Keratinocyte (primary cell): ENCODE results near the gene TREH. TPM values are rescaled to one million over a fixed set of nuclear protein-coding genes. Genes with fewer than 3 reads are reported as not detected.

ENCODE experiments used
- DNase-seq: peaks from one replicate; pipeline ENCODE4 v3.0.0-alpha.2; 2011; ENCODE audit warnings: low read depth, missing footprints, low spot score
- FAIRE-seq: peaks from 2 replicates; lab custom pipeline; 2011; peaks lifted over from hg19 to GRCh38; lab: Jason Lieb, UNC
- H2AFZ ChIP-seq: 2 replicates; pipeline ENCODE4 v1.6.0; 2012; ENCODE audit warnings: low read length, control low read depth, inconsistent platforms; ENCODE audit not compliant: control insufficient read depth
- H3K27ac ChIP-seq: 2 replicates; pipeline ENCODE4 v1.5.1; 2011; ENCODE audit warnings: low read length; ENCODE audit not compliant: control insufficient read depth, insufficient read depth
- H3K27me3 ChIP-seq: 3 replicates; pipeline ENCODE4 v1.6.0; 2011; ENCODE audit warnings: low read length; ENCODE audit not compliant: control insufficient read depth, insufficient read depth; ENCODE audit errors: extremely low read depth
- H3K36me3 ChIP-seq, 2 experiments: 2 replicates in 1 of 2; 3 replicates in 1 of 2; pipeline ENCODE4 v1.5.1; 2011; ENCODE audit warnings: low read length in 2 of 2, mild to moderate bottlenecking in 1 of 2; ENCODE audit not compliant: control insufficient read depth in 2 of 2, insufficient read depth in 2 of 2; ENCODE audit errors: extremely low read depth in 1 of 2
- H3K4me1 ChIP-seq: 3 replicates; pipeline ENCODE4 v1.5.1; 2011; ENCODE audit warnings: low read length; ENCODE audit not compliant: control insufficient read depth, insufficient read depth; ENCODE audit errors: extremely low read depth
- H3K4me2 ChIP-seq: 3 replicates; pipeline ENCODE4 v1.6.0; 2011; ENCODE audit warnings: low read depth, low read length; ENCODE audit not compliant: control insufficient read depth, insufficient read depth; ENCODE audit errors: extremely low read depth
- H3K4me3 ChIP-seq, 3 experiments: fragments of 200-600 bp in 1 of 3; sonication (generic) in 1 of 3; 2 replicates in 2 of 3; 3 replicates in 1 of 3; pipeline ENCODE4 v1.5.1; 2011 to 2016; ENCODE audit warnings: low read length in 3 of 3, mild to moderate bottlenecking in 3 of 3, control low read depth in 2 of 3, inconsistent platforms in 1 of 3, low read depth in 1 of 3, mixed read lengths in 1 of 3, mixed run types in 1 of 3, moderate library complexity in 1 of 3; ENCODE audit not compliant: control insufficient read depth in 2 of 3, insufficient read depth in 2 of 3; ENCODE audit errors: extremely low read depth in 1 of 3
- H3K79me2 ChIP-seq: 2 replicates; pipeline ENCODE4 v1.6.0; 2012; ENCODE audit warnings: low read length; ENCODE audit not compliant: control insufficient read depth, insufficient read depth
- H3K9ac ChIP-seq: 3 replicates; pipeline ENCODE4 v1.6.0; 2011; ENCODE audit warnings: low read length; ENCODE audit not compliant: control insufficient read depth, insufficient read depth; ENCODE audit errors: extremely low read depth
- H3K9me1 ChIP-seq: 3 replicates; pipeline ENCODE4 v1.6.0; 2011; ENCODE audit warnings: low read length; ENCODE audit not compliant: control insufficient read depth, insufficient read depth; ENCODE audit errors: extremely low read depth
- H3K9me3 ChIP-seq: 2 replicates; pipeline ENCODE4 v1.5.1; 2012; ENCODE audit warnings: low read depth, low read length; ENCODE audit not compliant: control insufficient read depth
- H4K20me1 ChIP-seq: 3 replicates; pipeline ENCODE4 v1.6.0; 2011; ENCODE audit warnings: low read length; ENCODE audit not compliant: control insufficient read depth, insufficient read depth; ENCODE audit errors: extremely low read depth
- EZH2 ChIP-seq: IDR thresholded peaks from one replicate; pipeline ENCODE4 v1.6.1; 2012; ENCODE audit warnings: inconsistent platforms, mild to moderate bottlenecking, low read length, moderate library complexity
- dilution Hi-C: fragments of 300-500 bp; cut with MboI; formaldehyde crosslinking; loops from one replicate; pipeline ENCODE4 v1.7.0; 2020; ENCODE audit warnings: low sequenced_read_pairs; ENCODE audit not compliant: extremely low pct_ligation_motif_present
- polyA plus RNA-seq, 5 experiments: library from polyadenylated mRNA; depleted of rRNA in 3 of 5; stranded (reverse) in 3 of 5; stranded (forward) in 1 of 5; unstranded in 1 of 5; fragments of >200 nt; gene quantifications; 1 replicate in 1 of 5; 2 replicates in 3 of 5; 3 replicates in 1 of 5; pipeline versions ENCODE4 v1.2.1 to v1.2.3, GENCODE V29; 2011 to 2012; ENCODE audit warnings: missing spikeins in 2 of 5, low read depth in 1 of 5, low replicate concordance in 1 of 5
- TF ChIP-seq, protein P1 (sequence below), 3 experiments: IDR thresholded peaks in 1 of 3; conservative IDR thresholded peaks in 1 of 3; optimal IDR thresholded peaks in 1 of 3; 2 replicates in 2 of 3; 3 replicates in 1 of 3; pipeline versions ENCODE3 to v1.5.1; 2011; ENCODE audit warnings: low read length in 3 of 3, mild to moderate bottlenecking in 3 of 3, moderate library complexity in 2 of 3, control low read depth in 1 of 3, inconsistent platforms in 1 of 3; ENCODE audit not compliant: insufficient read depth in 2 of 3; ENCODE audit errors: extremely low read depth in 1 of 3

TREH gene
- polyA plus RNA-seq, 1 donor (not counting 4 experiments of a cell fraction or from before 2014, with no cell fraction given), result not detected

DNA sequence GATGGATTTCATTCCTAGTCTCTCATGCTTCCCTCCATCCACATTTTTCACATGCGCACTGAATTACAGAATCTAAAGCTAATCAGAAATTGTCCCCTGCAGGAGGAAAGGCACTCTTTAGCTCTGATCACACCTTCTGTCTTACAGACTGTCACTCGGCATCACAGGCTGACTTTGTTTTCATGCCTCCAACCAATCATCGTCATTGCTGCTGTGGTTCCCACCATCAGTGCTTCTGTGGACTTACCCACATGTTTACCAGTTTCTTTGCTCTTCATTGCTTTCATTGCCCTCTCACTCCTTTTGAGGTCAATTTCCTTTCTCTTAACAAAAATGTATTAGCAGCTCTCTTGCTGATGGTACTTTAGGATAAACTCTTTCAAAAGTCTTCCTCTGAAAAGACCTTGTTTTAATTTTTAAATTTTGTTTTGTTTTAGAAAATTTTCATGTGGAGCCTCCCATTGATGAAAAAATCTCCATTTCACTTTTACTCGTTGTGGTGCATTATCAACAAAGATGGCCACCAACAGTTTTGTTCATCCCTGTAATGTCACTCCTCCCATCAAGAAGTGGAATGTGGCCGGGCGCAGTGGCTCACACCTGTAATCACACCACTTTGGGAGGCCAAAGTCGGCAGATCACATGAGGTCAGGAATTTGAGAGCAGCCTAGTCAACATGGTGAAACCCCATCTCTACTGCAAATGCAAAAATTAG is 20.2 kb upstream of the TREH start:
- Histone ChIP-seq H3K9ac (no peak overlapping the region), H3K9me1 (no peaks in the 10 kb centered on the region), H3K9me3 (no peaks in the 10 kb centered on the region), H4K20me1 (no peaks in the 10 kb centered on the region), H3K4me1 (peaks cover 2% of the 10 kb centered on the region), H3K4me2 (no peak overlapping the region), H3K4me3 (no peak overlapping the region), H3K27ac (no peak overlapping the region), H3K36me3 (no peaks in the 10 kb centered on the region), H3K27me3 (no peaks in the 10 kb centered on the region), H2AFZ (no peak overlapping the region), H3K79me2 (no peaks in the 10 kb centered on the region)
- DNase-seq (no peak), FAIRE-seq (no peak)
- TF ChIP-seq, protein P1, sequence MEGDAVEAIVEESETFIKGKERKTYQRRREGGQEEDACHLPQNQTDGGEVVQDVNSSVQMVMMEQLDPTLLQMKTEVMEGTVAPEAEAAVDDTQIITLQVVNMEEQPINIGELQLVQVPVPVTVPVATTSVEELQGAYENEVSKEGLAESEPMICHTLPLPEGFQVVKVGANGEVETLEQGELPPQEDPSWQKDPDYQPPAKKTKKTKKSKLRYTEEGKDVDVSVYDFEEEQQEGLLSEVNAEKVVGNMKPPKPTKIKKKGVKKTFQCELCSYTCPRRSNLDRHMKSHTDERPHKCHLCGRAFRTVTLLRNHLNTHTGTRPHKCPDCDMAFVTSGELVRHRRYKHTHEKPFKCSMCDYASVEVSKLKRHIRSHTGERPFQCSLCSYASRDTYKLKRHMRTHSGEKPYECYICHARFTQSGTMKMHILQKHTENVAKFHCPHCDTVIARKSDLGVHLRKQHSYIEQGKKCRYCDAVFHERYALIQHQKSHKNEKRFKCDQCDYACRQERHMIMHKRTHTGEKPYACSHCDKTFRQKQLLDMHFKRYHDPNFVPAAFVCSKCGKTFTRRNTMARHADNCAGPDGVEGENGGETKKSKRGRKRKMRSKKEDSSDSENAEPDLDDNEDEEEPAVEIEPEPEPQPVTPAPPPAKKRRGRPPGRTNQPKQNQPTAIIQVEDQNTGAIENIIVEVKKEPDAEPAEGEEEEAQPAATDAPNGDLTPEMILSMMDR (optimal IDR thresholded peaks at IDR 0.05 in 1 of 3, IDR thresholded peaks at IDR 0.05 in 1 of 3, conservative IDR thresholded peaks at IDR 0.05 in 1 of 3; ENCODE audit: extremely low read depth in 1 of 3, insufficient read depth in 2 of 3, low read length in 3 of 3), result no peak
- TF ChIP-seq EZH2, result no peak
- dilution Hi-C loops, result no loop called here

- TF ChIP-seq, protein P1 (optimal IDR thresholded peaks at IDR 0.05 in 1 of 3, IDR thresholded peaks at IDR 0.05 in 1 of 3, conservative IDR thresholded peaks at IDR 0.05 in 1 of 3; ENCODE audit: extremely low read depth in 1 of 3, insufficient read depth in 2 of 3, low read length in 3 of 3), result no peak
- no peak for TF ChIP-seq EZH2
- FAIRE-seq, result no peak
- no peak overlapping the region for H3K4me3 ChIP-seq
- no peak overlapping the region for H3K4me2 ChIP-seq
- no peak overlapping the region for H2AFZ ChIP-seq
- H3K36me3 ChIP-seq, result no peaks in the 10 kb centered on the region
- no peaks in the 10 kb centered on the region for H3K27me3 ChIP-seq
- dilution Hi-C loops, result no loop called here
- H3K27ac ChIP-seq, result no peak overlapping the region
- H3K9me1 ChIP-seq, result no peaks in the 10 kb centered on the region
- H3K79me2 ChIP-seq, result no peaks in the 10 kb centered on the region
- peaks cover 12% of the 10 kb centered on the region for H3K4me1 ChIP-seq
- H4K20me1 ChIP-seq, result no peaks in the 10 kb centered on the region
- DNase-seq, result no peak
- H3K9me3 ChIP-seq, result no peaks in the 10 kb centered on the region
- H3K9ac ChIP-seq, result no peak overlapping the region
Observed at GRCh38 chr11:118697346-118697745, 17.9 kb upstream of the TREH start.
